Chondrocyte (in vitro differentiated cells): ENCODE data around the gene KIF24. TPM values are rescaled to one million over a fixed set of nuclear protein-coding genes. Genes with fewer than 3 reads are reported as not detected.
"Not testable (repeated sequence)": the region's sequence is repeated elsewhere in the genome, so short reads cannot be mapped to it uniquely, and the experiment has no call there.

ENCODE experiments used
- DNase-seq: peaks from one replicate; pipeline ENCODE4 v3.0.0; 2021; ENCODE audit warnings: mixed read lengths, low spot score
- H3K27ac Mint-ChIP-seq: one replicate; pipeline ENCODE4 v1.8.0; 2021; ENCODE audit warnings: mild to moderate bottlenecking, moderate library complexity, mixed read lengths; ENCODE audit not compliant: unreplicated experiment
- H3K27me3 Mint-ChIP-seq: 2 replicates; pipeline ENCODE4 v1.8.0; 2021; ENCODE audit warnings: low read depth, mixed read lengths
- H3K36me3 Mint-ChIP-seq: 2 replicates; pipeline ENCODE4 v1.8.0; 2021; ENCODE audit warnings: low read depth, mixed read lengths
- H3K4me1 Mint-ChIP-seq: 2 replicates; pipeline ENCODE4 v1.8.0; 2021; ENCODE audit warnings: low read depth, mild to moderate bottlenecking, mixed read lengths
- H3K4me3 Mint-ChIP-seq: one replicate; pipeline ENCODE4 v1.8.0; 2021; ENCODE audit warnings: mild to moderate bottlenecking, moderate library complexity, mixed read lengths; ENCODE audit not compliant: unreplicated experiment
- H3K9me3 Mint-ChIP-seq: 2 replicates; pipeline ENCODE4 v1.8.0; 2021; ENCODE audit warnings: low read depth, mixed read lengths
- CTCF ChIP-seq: fragments of 200-600 bp; sonication (generic); IDR thresholded peaks from 2 replicates; pipeline ENCODE4 v1.5.0; 2021; ENCODE audit warnings: antibody characterized with exemption, mild to moderate bottlenecking, moderate library complexity
- total RNA-seq: library from RNA; stranded (reverse); gene quantifications from 3 replicates; pipeline ENCODE4 v1.2.1, GENCODE V29; 2021

The KIF24 gene
- total RNA-seq, 1 donor from 2014 or later = 0.90 TPM

- Mint-ChIP-seq H3K4me1 (no peaks in the 10 kb centered on the region), H3K9me3 (no peaks in the 10 kb centered on the region), H3K4me3 (no peak overlapping the region), H3K36me3 (no peaks in the 10 kb centered on the region), H3K27ac (no peak overlapping the region), H3K27me3 (no peaks in the 10 kb centered on the region)
- DNase-seq = no peak
- no peak for TF ChIP-seq CTCF
These were observed 11.6 kb downstream of the KIF24 start for GRCh38 chr9:34317436-34317835.

GRCh38 chr9:34311499-34312185 lies 17.4 kb downstream of the KIF24 start:
- H3K27ac Mint-ChIP-seq = no peak overlapping the region
- H3K9me3 Mint-ChIP-seq = no peaks in the 10 kb centered on the region

GRCh38 chr9:34310215-34310614 lies 18.9 kb downstream of the KIF24 start:
- H3K27me3 Mint-ChIP-seq = no peaks in the 10 kb centered on the region
- TF ChIP-seq CTCF = no peak
- H3K4me1 Mint-ChIP-seq = no peaks in the 10 kb centered on the region
- no peak overlapping the region for H3K4me3 Mint-ChIP-seq
- DNase-seq = no peak
- no peak overlapping the region for H3K27ac Mint-ChIP-seq
- H3K9me3 Mint-ChIP-seq = no peaks in the 10 kb centered on the region
- H3K36me3 Mint-ChIP-seq = no peaks in the 10 kb centered on the region

More at GRCh38 chr9:34311499-34312185, 17.4 kb downstream of the KIF24 start:
- DNase-seq = no peak
- Mint-ChIP-seq H3K27me3 (no peaks in the 10 kb centered on the region), H3K4me1 (no peaks in the 10 kb centered on the region), H3K36me3 (no peaks in the 10 kb centered on the region), H3K4me3 (no peak overlapping the region)
- no peak for TF ChIP-seq CTCF

- H3K9me3 Mint-ChIP-seq, H3K36me3 Mint-ChIP-seq, H3K27me3 Mint-ChIP-seq: not testable (repeated sequence)
These were observed 20.8 kb downstream of the KIF24 start for GRCh38 chr9:34308316-34308715.

GRCh38 chr9:34301064-34301463 lies 28.0 kb downstream of the KIF24 start:
- not testable (repeated sequence) for H3K36me3 Mint-ChIP-seq, H3K27ac Mint-ChIP-seq, H3K27me3 Mint-ChIP-seq, H3K9me3 Mint-ChIP-seq, DNase-seq, H3K4me1 Mint-ChIP-seq, H3K4me3 Mint-ChIP-seq

More at GRCh38 chr9:34308316-34308715, 20.8 kb downstream of the KIF24 start:
- H3K27ac Mint-ChIP-seq, H3K4me1 Mint-ChIP-seq, H3K4me3 Mint-ChIP-seq, DNase-seq: not testable (repeated sequence)

- Mint-ChIP-seq H3K4me1 (no peaks in the 10 kb centered on the region), H3K9me3 (no peaks in the 10 kb centered on the region), H3K27ac (no peak overlapping the region)
These were observed 36.5 kb downstream of the KIF24 start for GRCh38 chr9:34292552-34292951.

More at GRCh38 chr9:34292552-34292951, 36.5 kb downstream of the KIF24 start:
- Mint-ChIP-seq H3K4me3 (no peak overlapping the region), H3K36me3 (no peaks in the 10 kb centered on the region), H3K27me3 (no peaks in the 10 kb centered on the region)
- DNase-seq = no peak
- TF ChIP-seq CTCF = no peak
